HEK293 (cell line): ENCODE measurements around the gene SLC35A2.

Experiments used
- GFI1B ChIP-seq: fragments of 450-650 bp; formaldehyde crosslinking; IDR thresholded peaks from 2 replicates; pipeline ENCODE4 v1.5.1; 2016; ENCODE audit warnings: missing biosample characterization, missing genetic modification characterization
- HOXC10 ChIP-seq: sonication (generic); formaldehyde crosslinking; IDR thresholded peaks from 2 replicates; pipeline ENCODE4 v1.8.1; 2023; ENCODE audit warnings: mild to moderate bottlenecking, missing genetic modification reagents
- MEIS1 ChIP-seq: sonication (generic); formaldehyde crosslinking; IDR thresholded peaks from 2 replicates; pipeline ENCODE4 v1.8.1; 2022; ENCODE audit warnings: missing genetic modification reagents, mild to moderate bottlenecking, borderline replicate concordance
- MYNN ChIP-seq: fragments of 450-650 bp; formaldehyde crosslinking; IDR thresholded peaks from 2 replicates; pipeline ENCODE4 v1.5.1; 2016; ENCODE audit warnings: missing biosample characterization, missing genetic modification characterization, borderline replicate concordance
- PRDM4 ChIP-seq: fragments of 450-650 bp; formaldehyde crosslinking; IDR thresholded peaks from 2 replicates; pipeline ENCODE4 v1.5.1; 2017; ENCODE audit warnings: missing biosample characterization, missing genetic modification characterization
- WT1 ChIP-seq: fragments of 450-650 bp; formaldehyde crosslinking; IDR thresholded peaks from 2 replicates; pipeline ENCODE4 v1.5.1; 2016; ENCODE audit warnings: missing biosample characterization, missing genetic modification characterization
- ZBTB44 ChIP-seq: fragments of 450-650 bp; IDR thresholded peaks from 2 replicates; pipeline ENCODE4 v1.5.1; 2018; ENCODE audit warnings: missing biosample characterization, mild to moderate bottlenecking, missing genetic modification characterization
- ZFP37 ChIP-seq: fragments of 450-650 bp; formaldehyde crosslinking; IDR thresholded peaks from 2 replicates; pipeline ENCODE4 v1.5.1; 2016; ENCODE audit warnings: missing biosample characterization, missing genetic modification characterization
- ZNF155 ChIP-seq: fragments of 450-650 bp; formaldehyde crosslinking; IDR thresholded peaks from 2 replicates; pipeline ENCODE4 v1.5.1; 2016; ENCODE audit warnings: missing biosample characterization, missing genetic modification characterization
- ZNF2 ChIP-seq: fragments of 450-650 bp; formaldehyde crosslinking; IDR thresholded peaks from 2 replicates; pipeline ENCODE4 v1.5.1; 2016; ENCODE audit warnings: missing biosample characterization, missing genetic modification characterization
- ZNF324 ChIP-seq: fragments of 450-650 bp; formaldehyde crosslinking; IDR thresholded peaks from 2 replicates; pipeline ENCODE4 v1.5.1; 2016; ENCODE audit warnings: missing biosample characterization, missing genetic modification characterization
- ZNF398 ChIP-seq: fragments of 450-650 bp; formaldehyde crosslinking; IDR thresholded peaks from 2 replicates; pipeline ENCODE4 v1.5.1; 2017; ENCODE audit warnings: missing biosample characterization, missing genetic modification characterization
- ZNF416 ChIP-seq: fragments of 450-650 bp; formaldehyde crosslinking; IDR thresholded peaks from 2 replicates; pipeline ENCODE4 v1.5.1; 2016; ENCODE audit warnings: missing biosample characterization, missing genetic modification characterization
- ZNF473 ChIP-seq: fragments of 450-650 bp; formaldehyde crosslinking; IDR thresholded peaks from 2 replicates; pipeline ENCODE4 v1.5.1; 2017; ENCODE audit warnings: missing biosample characterization, missing genetic modification characterization
- ZNF514 ChIP-seq: fragments of 450-650 bp; formaldehyde crosslinking; IDR thresholded peaks from 2 replicates; pipeline ENCODE4 v1.5.1; 2016; ENCODE audit warnings: missing biosample characterization, missing genetic modification characterization
- ZNF549 ChIP-seq: fragments of 450-650 bp; IDR thresholded peaks from 2 replicates; pipeline ENCODE4 v1.5.1; 2018; ENCODE audit warnings: missing biosample characterization, missing genetic modification characterization, mild to moderate bottlenecking, inconsistent platforms, moderate library complexity
- ZNF610 ChIP-seq: fragments of 450-650 bp; formaldehyde crosslinking; IDR thresholded peaks from 2 replicates; pipeline ENCODE4 v1.5.1; 2016; ENCODE audit warnings: missing biosample characterization, missing genetic modification characterization, borderline replicate concordance
- ZNF623 ChIP-seq: fragments of 450-650 bp; formaldehyde crosslinking; IDR thresholded peaks from 2 replicates; pipeline ENCODE4 v1.5.1; 2016; ENCODE audit warnings: missing biosample characterization, missing genetic modification characterization
- ZNF626 ChIP-seq: fragments of 450-650 bp; sonication (Bioruptor Pico); formaldehyde crosslinking; IDR thresholded peaks from 2 replicates; pipeline ENCODE4 v1.5.1; 2018; ENCODE audit warnings: missing biosample characterization, missing genetic modification characterization, inconsistent platforms
- ZNF747 ChIP-seq: fragments of 450-650 bp; formaldehyde crosslinking; IDR thresholded peaks from 2 replicates; pipeline ENCODE4 v1.5.1; 2016; ENCODE audit warnings: missing biosample characterization, missing genetic modification characterization
- ZNF791 ChIP-seq: fragments of 450-650 bp; formaldehyde crosslinking; IDR thresholded peaks from 2 replicates; pipeline ENCODE4 v1.5.1; 2016; ENCODE audit warnings: missing biosample characterization, missing genetic modification characterization
- ZSCAN5A ChIP-seq: fragments of 450-650 bp; formaldehyde crosslinking; IDR thresholded peaks from 2 replicates; pipeline ENCODE4 v1.5.1; 2016; ENCODE audit warnings: missing biosample characterization, missing genetic modification characterization
- TF ChIP-seq, protein P1 (sequence below): fragments of 450-650 bp; formaldehyde crosslinking; IDR thresholded peaks from 2 replicates; pipeline ENCODE4 v1.5.1; 2016; ENCODE audit warnings: missing biosample characterization, missing genetic modification characterization
- TF ChIP-seq, protein P2 (sequence below): fragments of 450-650 bp; formaldehyde crosslinking; conservative IDR thresholded peaks from 2 replicates; pipeline ENCODE4 v1.5.1; 2016; ENCODE audit warnings: low read depth, missing biosample characterization, missing genetic modification characterization

Gene SLC35A2

GRCh38 chrX:48897625-48898306 lies 13.7 kb downstream of the SLC35A2 start, which contains the start of the genes PQBP1 and TIMM17B (continued):
- TF ChIP-seq, protein P1, sequence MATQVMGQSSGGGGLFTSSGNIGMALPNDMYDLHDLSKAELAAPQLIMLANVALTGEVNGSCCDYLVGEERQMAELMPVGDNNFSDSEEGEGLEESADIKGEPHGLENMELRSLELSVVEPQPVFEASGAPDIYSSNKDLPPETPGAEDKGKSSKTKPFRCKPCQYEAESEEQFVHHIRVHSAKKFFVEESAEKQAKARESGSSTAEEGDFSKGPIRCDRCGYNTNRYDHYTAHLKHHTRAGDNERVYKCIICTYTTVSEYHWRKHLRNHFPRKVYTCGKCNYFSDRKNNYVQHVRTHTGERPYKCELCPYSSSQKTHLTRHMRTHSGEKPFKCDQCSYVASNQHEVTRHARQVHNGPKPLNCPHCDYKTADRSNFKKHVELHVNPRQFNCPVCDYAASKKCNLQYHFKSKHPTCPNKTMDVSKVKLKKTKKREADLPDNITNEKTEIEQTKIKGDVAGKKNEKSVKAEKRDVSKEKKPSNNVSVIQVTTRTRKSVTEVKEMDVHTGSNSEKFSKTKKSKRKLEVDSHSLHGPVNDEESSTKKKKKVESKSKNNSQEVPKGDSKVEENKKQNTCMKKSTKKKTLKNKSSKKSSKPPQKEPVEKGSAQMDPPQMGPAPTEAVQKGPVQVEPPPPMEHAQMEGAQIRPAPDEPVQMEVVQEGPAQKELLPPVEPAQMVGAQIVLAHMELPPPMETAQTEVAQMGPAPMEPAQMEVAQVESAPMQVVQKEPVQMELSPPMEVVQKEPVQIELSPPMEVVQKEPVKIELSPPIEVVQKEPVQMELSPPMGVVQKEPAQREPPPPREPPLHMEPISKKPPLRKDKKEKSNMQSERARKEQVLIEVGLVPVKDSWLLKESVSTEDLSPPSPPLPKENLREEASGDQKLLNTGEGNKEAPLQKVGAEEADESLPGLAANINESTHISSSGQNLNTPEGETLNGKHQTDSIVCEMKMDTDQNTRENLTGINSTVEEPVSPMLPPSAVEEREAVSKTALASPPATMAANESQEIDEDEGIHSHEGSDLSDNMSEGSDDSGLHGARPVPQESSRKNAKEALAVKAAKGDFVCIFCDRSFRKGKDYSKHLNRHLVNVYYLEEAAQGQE (tag by site-specific recombination), result peak; percentile 19; the same call in 1 of the 2 replicates
- TF ChIP-seq ZNF324 (tag by site-specific recombination), result peak; percentile 55; the same call in 1 of the 2 replicates
- no peak for TF ChIP-seq MEIS1 (CRISPR knock-in tag)
- TF ChIP-seq ZNF398 (tag by site-specific recombination), result no peak
- TF ChIP-seq, protein P2, sequence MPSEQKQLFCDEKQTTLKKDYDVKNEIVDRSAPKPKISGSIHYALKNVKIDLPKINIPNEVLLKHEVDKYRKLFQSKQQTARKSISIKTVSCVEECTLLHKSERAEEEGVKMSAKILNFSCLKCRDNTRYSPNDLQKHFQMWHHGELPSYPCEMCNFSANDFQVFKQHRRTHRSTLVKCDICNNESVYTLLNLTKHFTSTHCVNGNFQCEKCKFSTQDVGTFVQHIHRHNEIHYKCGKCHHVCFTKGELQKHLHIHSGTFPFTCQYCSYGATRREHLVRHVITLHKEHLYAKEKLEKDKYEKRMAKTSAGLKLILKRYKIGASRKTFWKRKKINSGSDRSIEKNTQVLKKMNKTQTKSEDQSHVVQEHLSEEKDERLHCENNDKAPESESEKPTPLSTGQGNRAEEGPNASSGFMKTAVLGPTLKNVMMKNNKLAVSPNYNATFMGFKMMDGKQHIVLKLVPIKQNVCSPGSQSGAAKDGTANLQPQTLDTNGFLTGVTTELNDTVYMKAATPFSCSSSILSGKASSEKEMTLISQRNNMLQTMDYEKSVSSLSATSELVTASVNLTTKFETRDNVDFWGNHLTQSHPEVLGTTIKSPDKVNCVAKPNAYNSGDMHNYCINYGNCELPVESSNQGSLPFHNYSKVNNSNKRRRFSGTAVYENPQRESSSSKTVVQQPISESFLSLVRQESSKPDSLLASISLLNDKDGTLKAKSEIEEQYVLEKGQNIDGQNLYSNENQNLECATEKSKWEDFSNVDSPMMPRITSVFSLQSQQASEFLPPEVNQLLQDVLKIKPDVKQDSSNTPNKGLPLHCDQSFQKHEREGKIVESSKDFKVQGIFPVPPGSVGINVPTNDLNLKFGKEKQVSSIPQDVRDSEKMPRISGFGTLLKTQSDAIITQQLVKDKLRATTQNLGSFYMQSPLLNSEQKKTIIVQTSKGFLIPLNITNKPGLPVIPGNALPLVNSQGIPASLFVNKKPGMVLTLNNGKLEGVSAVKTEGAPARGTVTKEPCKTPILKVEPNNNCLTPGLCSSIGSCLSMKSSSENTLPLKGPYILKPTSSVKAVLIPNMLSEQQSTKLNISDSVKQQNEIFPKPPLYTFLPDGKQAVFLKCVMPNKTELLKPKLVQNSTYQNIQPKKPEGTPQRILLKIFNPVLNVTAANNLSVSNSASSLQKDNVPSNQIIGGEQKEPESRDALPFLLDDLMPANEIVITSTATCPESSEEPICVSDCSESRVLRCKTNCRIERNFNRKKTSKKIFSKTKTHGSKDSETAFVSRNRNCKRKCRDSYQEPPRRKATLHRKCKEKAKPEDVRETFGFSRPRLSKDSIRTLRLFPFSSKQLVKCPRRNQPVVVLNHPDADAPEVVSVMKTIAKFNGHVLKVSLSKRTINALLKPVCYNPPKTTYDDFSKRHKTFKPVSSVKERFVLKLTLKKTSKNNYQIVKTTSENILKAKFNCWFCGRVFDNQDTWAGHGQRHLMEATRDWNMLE, result no peak
- TF ChIP-seq HOXC10, result no peak
- TF ChIP-seq MYNN (tag by site-specific recombination), result no peak; the same call in 1 of the 2 replicates
- TF ChIP-seq ZFP37 (tag by site-specific recombination), result peak; percentile 61; the same call in 1 of the 2 replicates
- TF ChIP-seq ZNF549 (tag by site-specific recombination), result no peak
- no peak for TF ChIP-seq ZBTB44 (tag by site-specific recombination)
- TF ChIP-seq ZNF155 (tag by site-specific recombination), result no peak
- TF ChIP-seq ZNF416 (tag by site-specific recombination), result no peak
- no peak for TF ChIP-seq ZNF791 (tag by site-specific recombination)
- no peak for TF ChIP-seq ZNF747 (tag by site-specific recombination)
- 0 out of 2 replicates have a peak, but pooled peaks have one; percentile 10 for TF ChIP-seq ZNF623 (tag by site-specific recombination)
- TF ChIP-seq PRDM4 (tag by site-specific recombination), result peak; percentile 10; the same call in 1 of the 2 replicates
- no peak for TF ChIP-seq ZNF514 (tag by site-specific recombination)
- no peak for TF ChIP-seq ZNF626
- peak; percentile 90 for TF ChIP-seq ZNF2 (tag by site-specific recombination)
- TF ChIP-seq ZNF473 (tag by site-specific recombination), result no peak
- no peak for TF ChIP-seq GFI1B (tag by site-specific recombination)
- no peak for TF ChIP-seq ZSCAN5A (tag by site-specific recombination)
- no peak for TF ChIP-seq ZNF610 (tag by site-specific recombination)
- 0 out of 2 replicates have a peak, but pooled peaks have one; percentile 37 for TF ChIP-seq WT1 (tag by site-specific recombination)
